HepG2 (cell line): Measurements from ENCODE around the gene HOXC12. TPM values are rescaled to one million over a fixed set of nuclear protein-coding genes. Genes with fewer than 3 reads are reported as not detected.
A peak's percentile ranks its signal among the peaks of the same experiment; 100 is the strongest.

ENCODE experiments used
- ATF7-NPFF ChIP-seq: sonication (generic); formaldehyde crosslinking; IDR thresholded peaks from 2 replicates; pipeline ENCODE4 v1.8.1; 2023; ENCODE audit warnings: mild to moderate bottlenecking, low read depth, missing genetic modification reagents, moderate library complexity
- CEBPB ChIP-seq: IDR thresholded peaks from 2 replicates; pipeline ENCODE4 v1.6.1; 2011; ENCODE audit warnings: low read depth, low read length, improper control_type of control experiment, borderline replicate concordance
- MYNN ChIP-seq: sonication (generic); formaldehyde crosslinking; IDR thresholded peaks from 2 replicates; pipeline ENCODE4 v1.4.0; 2020; ENCODE audit warnings: mild to moderate bottlenecking, low read depth, missing genetic modification reagents
- NFE2L1 ChIP-seq: sonication (generic); formaldehyde crosslinking; IDR thresholded peaks from 2 replicates; pipeline ENCODE4 v1.4.0; 2020; ENCODE audit warnings: missing genetic modification reagents, mild to moderate bottlenecking, borderline replicate concordance
- SRF ChIP-seq: IDR thresholded peaks from 2 replicates; pipeline ENCODE4 v1.6.1; 2011; ENCODE audit warnings: mild to moderate bottlenecking, low read depth, low read length, moderate library complexity
- SSRP1 ChIP-seq: IDR thresholded peaks from 2 replicates; pipeline ENCODE4 v1.6.1; 2016; ENCODE audit warnings: control low read depth
- THAP11 ChIP-seq: IDR thresholded peaks from 2 replicates; pipeline ENCODE4 v1.6.1; 2016; ENCODE audit warnings: missing biosample characterization, missing genetic modification reagents
- ZBTB21 ChIP-seq: sonication (generic); formaldehyde crosslinking; IDR thresholded peaks from 2 replicates; pipeline ENCODE4 v1.4.0; 2020; ENCODE audit warnings: missing genetic modification reagents
- ZNF260 ChIP-seq: sonication (generic); formaldehyde crosslinking; IDR thresholded peaks from 2 replicates; pipeline ENCODE4 v1.4.0; 2020; ENCODE audit warnings: missing genetic modification reagents, low read depth, mild to moderate bottlenecking, borderline replicate concordance
- ZNF549 ChIP-seq: sonication (generic); formaldehyde crosslinking; IDR thresholded peaks from 2 replicates; pipeline ENCODE4 v1.5.0; 2020; ENCODE audit warnings: missing genetic modification reagents
- ZNF577 ChIP-seq: sonication (generic); formaldehyde crosslinking; IDR thresholded peaks from 2 replicates; pipeline ENCODE4 v1.4.0; 2020; ENCODE audit warnings: mild to moderate bottlenecking, low read depth, missing genetic modification reagents, borderline replicate concordance
- polyA plus RNA-seq, 8 experiments: library from polyadenylated mRNA; depleted of rRNA in 3 of 8; stranded (reverse) in 7 of 8; unstranded in 1 of 8; fragments of >200 nt; fragmentation: Illumina TruSeq in 4 of 8; extraction: Trizol in 4 of 8; gene quantifications; 2 replicates each; pipeline versions ENCODE4 v1.2.1 to v1.2.3, GENCODE V29; 2011 to 2016; ENCODE audit warnings: low read depth in 4 of 8, missing spikeins in 1 of 8, mixed read lengths in 1 of 8; ENCODE audit not compliant: insufficient read depth in 1 of 8
- total RNA-seq, 5 experiments: library from RNA; depleted of rRNA; stranded (reverse); fragments of >200 nt; fragmentation: Illumina TruSeq; extraction: Trizol; gene quantifications; 2 replicates each; pipeline ENCODE4 v1.2.3, GENCODE V29; 2016; ENCODE audit warnings: low read depth in 1 of 5
- TF ChIP-seq, protein P1 (sequence below): IDR thresholded peaks from 2 replicates; pipeline ENCODE4 v1.6.1; 2016; ENCODE audit warnings: mild to moderate bottlenecking
- TF ChIP-seq, protein P2 (sequence below): sonication (generic); formaldehyde crosslinking; IDR thresholded peaks from 2 replicates; pipeline ENCODE4 v1.4.0; 2020; ENCODE audit warnings: mild to moderate bottlenecking, missing genetic modification reagents
- TF ChIP-seq, protein P3 (sequence below): sonication (generic); formaldehyde crosslinking; IDR thresholded peaks from 2 replicates; pipeline ENCODE4 v1.8.0; 2023; ENCODE audit warnings: mild to moderate bottlenecking, missing genetic modification reagents
- TF ChIP-seq, protein P4 (sequence below): sonication (generic); formaldehyde crosslinking; IDR thresholded peaks from 2 replicates; pipeline ENCODE4 v1.8.0; 2022; ENCODE audit warnings: low read depth, missing genetic modification reagents
- TF ChIP-seq, protein P5 (sequence below): fragments of 450-650 bp; IDR thresholded peaks from 2 replicates; pipeline ENCODE4 v1.6.1; 2016

HOXC12 gene
- total and polyA plus RNA-seq, 2 of the 13 experiments (the other 11 are each of a cell fraction or from before 2014, with no cell fraction given): not detected

DNA sequence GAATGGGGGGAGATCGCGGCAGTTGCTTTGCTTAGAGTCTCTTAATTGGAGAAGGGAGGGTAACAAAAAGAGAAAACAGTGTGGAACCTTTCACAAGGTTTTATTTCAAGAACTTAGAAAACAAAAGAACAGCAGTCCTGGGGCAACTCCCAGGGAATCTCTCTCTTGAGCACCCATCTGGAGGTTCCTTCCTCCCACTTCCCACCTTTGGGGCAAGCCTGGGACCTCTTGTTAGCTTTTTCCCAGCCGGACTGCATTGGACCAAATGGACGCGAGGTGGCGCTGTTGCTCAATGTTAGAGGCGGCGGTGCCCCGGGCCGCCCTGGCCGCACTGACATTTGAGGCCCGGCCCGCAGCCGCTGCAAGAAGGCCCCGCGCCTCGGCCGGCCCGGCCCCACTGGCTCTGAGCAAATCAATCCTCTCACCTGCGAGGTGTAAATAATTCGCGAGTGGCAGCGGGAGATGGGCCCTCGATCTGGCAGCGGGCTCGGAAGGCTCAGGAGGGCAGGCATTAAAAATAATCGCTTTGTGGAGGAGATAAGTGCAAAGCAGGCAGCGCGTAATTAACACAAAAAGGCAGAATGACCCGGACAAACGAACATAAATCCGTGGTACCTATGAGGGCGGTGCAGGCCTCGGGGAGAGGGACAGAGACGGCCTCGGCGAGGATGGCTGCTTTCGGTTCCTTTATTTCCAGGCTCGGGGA is 51.3 kb downstream of the HOXC12 start (continued):
- TF ChIP-seq, protein P1, sequence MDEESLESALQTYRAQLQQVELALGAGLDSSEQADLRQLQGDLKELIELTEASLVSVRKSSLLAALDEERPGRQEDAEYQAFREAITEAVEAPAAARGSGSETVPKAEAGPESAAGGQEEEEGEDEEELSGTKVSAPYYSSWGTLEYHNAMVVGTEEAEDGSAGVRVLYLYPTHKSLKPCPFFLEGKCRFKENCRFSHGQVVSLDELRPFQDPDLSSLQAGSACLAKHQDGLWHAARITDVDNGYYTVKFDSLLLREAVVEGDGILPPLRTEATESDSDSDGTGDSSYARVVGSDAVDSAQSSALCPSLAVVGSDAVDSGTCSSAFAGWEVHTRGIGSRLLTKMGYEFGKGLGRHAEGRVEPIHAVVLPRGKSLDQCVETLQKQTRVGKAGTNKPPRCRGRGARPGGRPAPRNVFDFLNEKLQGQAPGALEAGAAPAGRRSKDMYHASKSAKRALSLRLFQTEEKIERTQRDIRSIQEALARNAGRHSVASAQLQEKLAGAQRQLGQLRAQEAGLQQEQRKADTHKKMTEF (CRISPR knock-in tag): peak; percentile 45; the same call in 1 of the 2 replicates
- TF ChIP-seq, protein P2, sequence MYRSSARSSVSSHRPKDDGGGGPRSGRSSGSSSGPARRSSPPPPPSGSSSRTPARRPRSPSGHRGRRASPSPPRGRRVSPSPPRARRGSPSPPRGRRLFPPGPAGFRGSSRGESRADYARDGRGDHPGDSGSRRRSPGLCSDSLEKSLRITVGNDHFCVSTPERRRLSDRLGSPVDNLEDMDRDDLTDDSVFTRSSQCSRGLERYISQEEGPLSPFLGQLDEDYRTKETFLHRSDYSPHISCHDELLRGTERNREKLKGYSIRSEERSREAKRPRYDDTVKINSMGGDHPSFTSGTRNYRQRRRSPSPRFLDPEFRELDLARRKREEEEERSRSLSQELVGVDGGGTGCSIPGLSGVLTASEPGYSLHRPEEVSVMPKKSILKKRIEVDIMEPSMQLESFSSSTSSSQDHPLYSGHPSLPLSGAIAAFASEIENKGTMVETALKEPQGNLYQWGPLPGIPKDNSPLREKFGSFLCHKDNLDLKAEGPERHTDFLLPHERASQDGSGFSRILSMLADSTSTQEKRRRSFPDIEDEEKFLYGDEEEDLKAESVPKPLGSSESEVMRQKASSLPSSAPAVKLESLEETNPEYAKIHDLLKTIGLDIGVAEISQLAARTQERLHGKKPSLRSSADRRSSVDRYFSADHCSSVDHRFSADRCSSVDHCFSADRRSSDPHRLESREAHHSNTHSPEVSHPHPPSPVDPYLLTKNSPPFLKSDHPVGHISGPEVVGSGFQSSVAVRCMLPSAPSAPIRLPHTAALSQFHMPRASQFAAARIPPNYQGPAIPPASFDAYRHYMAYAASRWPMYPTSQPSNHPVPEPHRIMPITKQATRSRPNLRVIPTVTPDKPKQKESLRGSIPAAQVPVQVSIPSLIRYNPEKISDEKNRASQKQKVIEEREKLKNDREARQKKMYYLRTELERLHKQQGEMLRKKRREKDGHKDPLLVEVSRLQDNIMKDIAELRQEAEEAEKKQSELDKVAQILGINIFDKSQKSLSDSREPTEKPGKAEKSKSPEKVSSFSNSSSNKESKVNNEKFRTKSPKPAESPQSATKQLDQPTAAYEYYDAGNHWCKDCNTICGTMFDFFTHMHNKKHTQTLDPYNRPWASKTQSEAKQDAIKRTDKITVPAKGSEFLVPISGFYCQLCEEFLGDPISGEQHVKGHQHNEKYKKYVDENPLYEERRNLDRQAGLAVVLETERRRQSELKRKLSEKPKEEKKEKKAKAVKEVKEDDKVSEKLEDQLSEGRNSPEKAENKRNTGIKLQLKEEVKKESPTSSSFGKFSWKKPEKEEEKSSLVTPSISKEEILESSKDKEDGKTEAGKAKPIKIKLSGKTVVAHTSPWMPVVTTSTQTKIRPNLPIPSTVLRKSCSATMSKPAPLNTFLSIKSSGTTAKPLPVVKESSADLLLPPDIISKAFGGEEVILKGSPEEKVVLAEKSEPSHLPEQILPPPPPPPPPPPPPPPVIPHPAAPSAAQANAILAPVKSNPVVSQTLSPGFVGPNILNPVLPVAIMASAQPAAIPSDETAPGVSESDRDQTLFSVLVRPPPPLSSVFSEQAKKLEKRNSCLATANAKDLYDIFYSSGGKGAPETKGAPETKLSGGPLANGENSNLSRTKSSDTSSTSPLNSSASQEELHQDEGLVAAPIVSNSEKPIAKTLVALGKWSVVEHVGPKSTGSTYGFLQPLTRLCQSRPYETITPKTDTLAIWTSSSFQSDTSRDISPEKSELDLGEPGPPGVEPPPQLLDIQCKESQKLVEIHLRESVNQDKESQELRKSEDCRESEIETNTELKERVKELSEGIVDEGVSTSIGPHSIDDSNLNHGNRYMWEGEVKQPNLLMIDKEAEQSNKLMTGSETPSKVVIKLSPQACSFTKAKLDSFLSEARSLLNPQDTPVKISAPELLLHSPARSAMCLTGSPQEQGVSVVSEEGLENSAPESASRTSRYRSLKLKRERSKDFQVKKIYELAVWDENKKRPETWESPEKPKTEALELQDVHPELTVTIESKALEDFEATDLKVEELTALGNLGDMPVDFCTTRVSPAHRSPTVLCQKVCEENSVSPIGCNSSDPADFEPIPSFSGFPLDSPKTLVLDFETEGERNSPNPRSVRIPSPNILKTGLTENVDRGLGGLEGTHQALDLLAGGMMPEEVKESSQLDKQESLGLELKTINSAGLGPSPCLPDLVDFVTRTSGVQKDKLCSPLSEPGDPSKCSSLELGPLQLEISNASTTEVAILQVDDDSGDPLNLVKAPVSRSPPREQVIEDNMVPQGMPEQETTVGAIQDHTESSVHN (CRISPR knock-in tag): no peak
- TF ChIP-seq CEBPB (no peak), NFE2L1 (CRISPR knock-in tag) (no peak), ZBTB21 (CRISPR knock-in tag) (no peak), ZNF260 (no peak), ZNF577 (CRISPR knock-in tag) (no peak), ZNF549 (CRISPR knock-in tag) (no peak), SSRP1 (CRISPR knock-in tag) (no peak), SRF (no peak), MYNN (CRISPR knock-in tag) (no peak), THAP11 (CRISPR knock-in tag) (no peak), ATF7-NPFF (CRISPR knock-in tag) (no peak)
- TF ChIP-seq, protein P3, sequence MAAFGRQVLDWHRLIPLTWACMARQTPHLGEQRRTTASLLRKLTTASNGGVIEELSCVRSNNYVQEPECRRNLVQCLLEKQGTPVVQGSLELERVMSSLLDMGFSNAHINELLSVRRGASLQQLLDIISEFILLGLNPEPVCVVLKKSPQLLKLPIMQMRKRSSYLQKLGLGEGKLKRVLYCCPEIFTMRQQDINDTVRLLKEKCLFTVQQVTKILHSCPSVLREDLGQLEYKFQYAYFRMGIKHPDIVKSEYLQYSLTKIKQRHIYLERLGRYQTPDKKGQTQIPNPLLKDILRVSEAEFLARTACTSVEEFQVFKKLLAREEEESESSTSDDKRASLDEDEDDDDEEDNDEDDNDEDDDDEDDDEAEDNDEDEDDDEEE (CRISPR knock-in tag): no peak
- TF ChIP-seq, protein P4, sequence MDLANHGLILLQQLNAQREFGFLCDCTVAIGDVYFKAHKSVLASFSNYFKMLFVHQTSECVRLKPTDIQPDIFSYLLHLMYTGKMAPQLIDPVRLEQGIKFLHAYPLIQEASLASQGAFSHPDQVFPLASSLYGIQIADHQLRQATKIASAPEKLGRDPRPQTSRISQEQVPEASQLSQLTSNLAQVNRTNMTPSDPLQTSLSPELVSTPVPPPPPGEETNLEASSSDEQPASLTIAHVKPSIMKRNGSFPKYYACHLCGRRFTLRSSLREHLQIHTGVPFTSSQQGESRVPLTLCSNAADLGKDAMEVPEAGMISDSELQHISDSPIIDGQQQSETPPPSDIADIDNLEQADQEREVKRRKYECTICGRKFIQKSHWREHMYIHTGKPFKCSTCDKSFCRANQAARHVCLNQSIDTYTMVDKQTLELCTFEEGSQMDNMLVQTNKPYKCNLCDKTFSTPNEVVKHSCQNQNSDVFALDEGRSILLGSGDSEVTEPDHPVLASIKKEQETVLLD (CRISPR knock-in tag): no peak
- TF ChIP-seq, protein P5, sequence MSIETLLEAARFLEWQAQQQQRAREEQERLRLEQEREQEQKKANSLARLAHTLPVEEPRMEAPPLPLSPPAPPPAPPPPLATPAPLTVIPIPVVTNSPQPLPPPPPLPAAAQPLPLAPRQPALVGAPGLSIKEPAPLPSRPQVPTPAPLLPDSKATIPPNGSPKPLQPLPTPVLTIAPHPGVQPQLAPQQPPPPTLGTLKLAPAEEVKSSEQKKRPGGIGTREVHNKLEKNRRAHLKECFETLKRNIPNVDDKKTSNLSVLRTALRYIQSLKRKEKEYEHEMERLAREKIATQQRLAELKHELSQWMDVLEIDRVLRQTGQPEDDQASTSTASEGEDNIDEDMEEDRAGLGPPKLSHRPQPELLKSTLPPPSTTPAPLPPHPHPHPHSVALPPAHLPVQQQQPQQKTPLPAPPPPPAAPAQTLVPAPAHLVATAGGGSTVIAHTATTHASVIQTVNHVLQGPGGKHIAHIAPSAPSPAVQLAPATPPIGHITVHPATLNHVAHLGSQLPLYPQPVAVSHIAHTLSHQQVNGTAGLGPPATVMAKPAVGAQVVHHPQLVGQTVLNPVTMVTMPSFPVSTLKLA: no peak
